NT2/D1 (cell line): Measurements from ENCODE around the gene TTLL12.

Source experiments
- DNase-seq: peaks from one replicate; pipeline ENCODE4 v3.0.0-alpha.2; 2011; ENCODE audit warnings: low read depth, low spot score
- H3K27me3 ChIP-seq: 2 replicates; pipeline ENCODE4 v1.6.0; 2011; ENCODE audit warnings: mild to moderate bottlenecking; ENCODE audit not compliant: insufficient read length, insufficient read depth
- H3K36me3 ChIP-seq: 2 replicates; pipeline ENCODE4 v1.6.1; 2011; ENCODE audit warnings: mild to moderate bottlenecking, low read length, mixed read lengths; ENCODE audit not compliant: insufficient read depth, insufficient read length
- H3K4me1 ChIP-seq: 2 replicates; pipeline ENCODE4 v1.5.1; 2011; ENCODE audit not compliant: insufficient read depth, insufficient read length
- H3K4me3 ChIP-seq: 2 replicates; pipeline ENCODE4 v1.5.1; 2011; ENCODE audit warnings: low read depth; ENCODE audit not compliant: insufficient read length
- H3K9ac ChIP-seq: 2 replicates; pipeline ENCODE4 v1.6.0; 2011; ENCODE audit warnings: low read depth; ENCODE audit not compliant: insufficient read length
- H3K9me3 ChIP-seq: 2 replicates; pipeline ENCODE4 v1.5.1; 2011; ENCODE audit warnings: mild to moderate bottlenecking, low read length; ENCODE audit not compliant: insufficient read depth
- SUZ12 ChIP-seq: IDR thresholded peaks from 2 replicates; pipeline ENCODE4 v1.6.1; 2011; ENCODE audit not compliant: insufficient read length, insufficient read depth; ENCODE audit errors: extremely low read depth
- YY1 ChIP-seq: IDR thresholded peaks from 2 replicates; pipeline ENCODE4 v1.6.1; 2011; ENCODE audit not compliant: insufficient read length, insufficient read depth
- ZNF274 ChIP-seq: IDR thresholded peaks from 2 replicates; pipeline ENCODE4 v1.6.1; 2011; ENCODE audit warnings: mild to moderate bottlenecking, low read depth, low read length

TTLL12 gene

DNA sequence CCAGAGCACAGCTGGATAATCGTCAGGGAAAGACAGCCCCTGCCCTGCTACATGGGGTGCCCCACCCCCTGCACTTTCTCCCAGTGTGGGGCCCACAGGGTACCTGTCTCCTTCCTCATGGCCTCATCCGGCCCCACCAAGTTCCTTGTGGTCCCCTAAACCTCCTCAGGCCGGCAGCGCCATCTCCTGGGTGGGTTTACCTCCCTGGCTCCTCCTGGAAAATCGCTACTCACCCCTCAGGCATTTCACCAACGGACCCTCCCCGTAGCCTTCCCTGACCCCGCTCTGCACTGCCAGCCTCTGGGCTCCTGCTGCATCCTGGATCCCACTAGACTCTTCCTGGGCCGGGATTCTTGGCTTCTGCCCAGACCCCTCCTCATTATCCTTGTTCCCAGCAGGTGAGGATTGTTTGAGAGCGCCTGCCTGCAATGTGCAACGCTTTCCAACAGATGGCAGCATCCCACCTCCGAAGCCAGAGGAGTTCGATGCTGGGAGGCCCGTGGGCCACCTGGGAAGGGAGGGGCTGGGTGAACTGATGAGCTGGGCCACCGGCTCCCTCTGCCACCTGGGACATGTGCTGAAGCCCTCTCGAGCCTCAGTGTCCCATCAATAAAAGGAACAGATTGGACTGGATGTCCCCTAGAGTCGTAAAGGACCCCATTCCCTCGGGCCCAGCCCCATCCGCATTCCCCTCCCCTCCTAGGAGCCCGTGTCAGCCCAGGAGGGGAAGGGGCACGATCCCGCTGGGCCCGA is 44.2 kb upstream of the TTLL12 start:
- Histone ChIP-seq H3K27me3 (no peaks in the 10 kb centered on the region), H3K9me3 (no peaks in the 10 kb centered on the region), H3K9ac (peak overlapping the region; percentile 44), H3K4me3 (no peak overlapping the region), H3K4me1 (peaks cover 18% of the 10 kb centered on the region), H3K36me3 (no peaks in the 10 kb centered on the region)
- no peak for TF ChIP-seq SUZ12
- TF ChIP-seq ZNF274, result no peak
- TF ChIP-seq YY1, result no peak
- DNase-seq, result peak; percentile 55

DNA sequence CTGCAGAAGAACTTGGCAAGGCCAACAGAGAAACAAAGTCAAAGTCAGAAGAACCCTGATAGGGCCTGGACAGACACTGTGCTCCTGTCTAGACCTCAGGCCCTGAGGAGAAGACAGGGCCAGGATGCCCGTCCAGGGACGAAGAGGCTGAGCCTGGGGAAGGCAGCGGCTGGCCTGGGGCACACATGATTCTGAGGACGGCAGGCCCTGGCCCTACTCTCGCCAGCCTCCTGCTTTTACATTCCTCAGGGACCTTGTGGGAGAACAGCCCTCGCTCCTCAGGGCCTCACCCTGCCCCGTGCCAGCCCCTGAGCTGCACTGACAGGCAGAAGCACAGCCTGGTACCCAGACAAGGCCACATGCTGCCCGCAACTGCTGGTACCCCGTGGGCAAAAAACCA is 43.6 kb upstream of the TTLL12 start:
- Histone ChIP-seq H3K9ac (no peak overlapping the region), H3K4me1 (peaks cover 19% of the 10 kb centered on the region), H3K27me3 (no peaks in the 10 kb centered on the region), H3K4me3 (no peak overlapping the region), H3K36me3 (no peaks in the 10 kb centered on the region), H3K9me3 (no peaks in the 10 kb centered on the region)
- DNase-seq, result no peak
- TF ChIP-seq SUZ12 (no peak), YY1 (no peak), ZNF274 (no peak)

DNA sequence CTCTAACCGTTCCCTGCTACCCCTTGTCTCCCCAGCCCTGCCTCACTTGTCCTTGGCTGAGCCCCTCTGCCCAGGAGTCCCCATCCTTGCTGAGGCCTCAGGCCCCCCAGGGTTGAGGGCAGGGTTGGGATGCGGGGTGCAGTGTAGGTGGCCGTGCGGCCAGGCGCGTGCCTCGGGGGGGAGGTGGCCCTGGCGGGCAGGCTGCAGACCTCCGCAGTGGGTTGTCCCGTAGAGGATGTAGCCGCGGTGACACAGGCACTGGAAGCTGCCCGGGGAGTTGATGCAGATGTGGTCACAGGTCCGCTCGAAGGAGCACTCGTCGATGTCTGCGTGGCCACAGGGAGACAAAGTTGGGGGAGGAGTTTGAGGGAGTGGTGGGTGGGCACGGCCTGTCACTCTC is 41.9 kb upstream of the TTLL12 start:
- no peak for DNase-seq
- TF ChIP-seq SUZ12 (no peak), YY1 (no peak), ZNF274 (no peak)
- H3K9me3 ChIP-seq, result no peaks in the 10 kb centered on the region
- peaks cover 17% of the 10 kb centered on the region for H3K4me1 ChIP-seq
- H3K27me3 ChIP-seq, result no peaks in the 10 kb centered on the region
- no peaks in the 10 kb centered on the region for H3K36me3 ChIP-seq
- no peak overlapping the region for H3K4me3 ChIP-seq
- H3K9ac ChIP-seq, result no peak overlapping the region

DNA sequence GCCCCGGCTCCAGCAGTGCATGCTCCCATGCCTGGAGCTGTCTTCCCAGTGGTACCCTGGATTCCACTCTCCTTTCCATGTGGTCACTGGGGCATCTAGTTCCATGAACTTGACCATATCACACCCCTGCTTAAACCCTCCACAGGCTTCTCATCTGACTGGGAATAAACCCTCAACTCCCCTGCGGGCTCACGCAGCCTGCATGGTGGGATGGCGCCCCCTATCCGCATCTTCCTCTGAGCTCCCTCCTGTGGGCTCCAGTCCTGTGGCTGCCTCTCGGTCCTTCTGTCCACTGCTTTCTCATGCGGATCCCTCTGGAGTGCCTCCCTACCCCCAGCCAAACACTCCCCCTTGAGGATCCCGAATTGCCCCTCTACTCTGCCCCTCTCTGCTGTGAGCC is 41.4 kb upstream of the TTLL12 start:
- H3K9me3 ChIP-seq, result no peaks in the 10 kb centered on the region
- H3K4me3 ChIP-seq, result no peak overlapping the region
- H3K27me3 ChIP-seq, result no peaks in the 10 kb centered on the region
- no peak overlapping the region for H3K9ac ChIP-seq
- H3K4me1 ChIP-seq, result peaks cover 17% of the 10 kb centered on the region
- DNase-seq, result peak; percentile 48
- no peak for TF ChIP-seq SUZ12
- TF ChIP-seq YY1, result no peak
- TF ChIP-seq ZNF274, result no peak
- H3K36me3 ChIP-seq, result no peaks in the 10 kb centered on the region

DNA sequence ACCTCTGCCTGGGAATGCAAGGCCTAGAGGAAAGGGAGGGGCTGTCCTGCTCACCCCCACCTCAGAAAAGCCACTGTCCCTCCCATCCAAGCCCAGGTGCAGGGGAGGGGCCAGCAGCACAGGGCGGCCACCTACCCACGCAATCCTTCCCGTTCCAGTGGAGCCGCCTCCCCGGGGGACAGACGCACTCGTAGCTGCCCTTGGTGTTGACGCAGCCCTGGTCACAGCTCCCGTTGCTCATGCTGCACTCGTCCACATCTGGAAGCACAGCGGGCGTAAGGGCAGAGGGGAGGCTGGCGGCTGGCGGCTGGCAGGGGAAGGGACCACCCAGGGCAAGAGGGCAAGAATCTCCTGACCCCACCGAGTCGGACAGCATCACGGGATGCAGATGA is 40.3 kb upstream of the TTLL12 start:
- DNase-seq, result no peak
- Histone ChIP-seq H3K27me3 (no peaks in the 10 kb centered on the region), H3K9ac (no peak overlapping the region), H3K4me1 (peaks cover 24% of the 10 kb centered on the region), H3K36me3 (no peaks in the 10 kb centered on the region), H3K4me3 (no peak overlapping the region), H3K9me3 (no peaks in the 10 kb centered on the region)
- TF ChIP-seq YY1, result no peak

DNA sequence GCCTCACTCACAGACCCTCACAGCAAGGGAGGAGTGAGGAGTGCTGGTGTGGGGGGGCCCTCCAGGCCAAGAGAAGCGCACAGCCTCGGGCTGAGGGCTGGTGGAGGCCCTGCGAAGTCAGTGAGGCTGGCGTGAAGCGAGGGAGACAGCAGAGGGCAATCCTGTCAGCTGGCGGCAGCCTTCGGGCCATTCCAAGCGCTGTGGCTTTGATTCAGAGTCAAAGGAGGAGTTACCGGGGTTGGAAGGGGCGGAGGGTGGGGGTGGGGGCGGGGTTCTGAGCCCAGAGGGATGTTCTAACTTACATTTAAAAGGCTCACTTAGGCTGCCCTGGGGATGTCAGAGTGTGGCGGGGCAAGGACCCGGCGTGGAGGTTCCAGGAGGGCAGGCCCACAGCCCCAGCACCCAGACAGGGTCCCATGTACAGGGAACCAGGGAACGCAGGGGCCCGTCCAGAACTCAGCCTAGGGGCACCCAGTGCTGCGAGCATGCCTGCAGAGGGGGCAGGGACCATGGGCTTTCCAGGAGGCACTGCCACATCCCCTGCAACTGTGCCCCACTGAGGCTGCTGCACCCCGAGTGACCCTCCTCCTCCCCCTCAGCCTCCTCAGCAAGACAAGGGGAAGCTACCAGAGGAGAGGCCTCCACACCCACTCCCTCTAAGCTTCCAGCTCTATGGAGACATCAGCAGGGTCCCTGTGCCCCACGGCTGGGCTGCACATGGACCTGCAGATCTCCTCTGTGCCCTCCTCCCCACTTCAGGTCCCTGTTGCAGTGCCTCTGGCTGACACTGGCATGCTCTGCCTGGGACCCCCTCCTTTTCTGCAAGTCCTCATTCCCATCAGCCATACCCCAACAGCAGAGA is 39.7 kb upstream of the TTLL12 start:
- peak; percentile 58 for DNase-seq
- TF ChIP-seq SUZ12 (no peak), YY1 (no peak), ZNF274 (no peak)

DNA sequence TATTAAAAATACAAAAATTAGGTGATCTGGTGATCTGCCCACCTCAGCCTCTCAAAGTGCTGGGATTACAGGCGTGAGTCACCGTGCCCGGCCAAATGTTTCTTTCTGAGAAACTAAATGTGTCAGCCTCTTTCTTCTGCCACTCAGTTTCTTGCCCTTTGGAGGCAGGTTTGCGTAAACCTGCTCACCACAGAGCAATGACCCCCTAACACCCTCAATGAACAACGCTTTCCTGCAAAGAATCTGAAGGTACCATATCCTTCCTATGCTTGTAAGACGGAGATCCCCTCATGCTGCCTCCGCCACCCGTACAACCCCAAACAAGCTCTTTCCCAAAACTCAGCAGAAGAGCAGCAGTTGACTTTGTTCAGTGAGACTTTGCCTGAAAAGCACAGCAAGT is 38.7 kb upstream of the TTLL12 start:
- H3K9me3 ChIP-seq, result no peaks in the 10 kb centered on the region
- H3K4me3 ChIP-seq, result no peak overlapping the region
- no peak overlapping the region for H3K9ac ChIP-seq
- TF ChIP-seq YY1 (no peak), SUZ12 (no peak), ZNF274 (no peak)
- no peaks in the 10 kb centered on the region for H3K36me3 ChIP-seq
- peaks cover 24% of the 10 kb centered on the region for H3K4me1 ChIP-seq
- no peak for DNase-seq
- no peaks in the 10 kb centered on the region for H3K27me3 ChIP-seq

More for the DNA sequence above, 39.7 kb upstream of the TTLL12 start:
- H3K9ac ChIP-seq, result peak overlapping the region; percentile 54
- no peak overlapping the region for H3K4me3 ChIP-seq
- H3K4me1 ChIP-seq, result peaks cover 25% of the 10 kb centered on the region
- H3K36me3 ChIP-seq, result no peaks in the 10 kb centered on the region
- no peaks in the 10 kb centered on the region for H3K27me3 ChIP-seq
- H3K9me3 ChIP-seq, result no peaks in the 10 kb centered on the region
